Transverse colon (tissue), 4 donors: Measurements from ENCODE around the gene HECW1.

Source experiments
- POLR2A ChIP-seq: fragments of 450-650 bp; IDR thresholded peaks from one replicate; pipeline ENCODE4 v1.6.1; 2016; ENCODE audit warnings: antibody characterized with exemption, mild to moderate bottlenecking, moderate library complexity
- POLR2AphosphoS5 ChIP-seq, 3 donors: sonication (generic); formaldehyde crosslinking; IDR thresholded peaks; one replicate each; pipeline ENCODE4 v1.6.1; 2016; ENCODE audit warnings: antibody characterized with exemption in 3 of 3
- TF ChIP-seq, protein P1 (sequence below), 5 experiments: fragments of 200-600 bp in 3 of 5; fragments of 450-650 bp in 2 of 5; sonication (generic) in 3 of 5; IDR thresholded peaks; 1 replicate in 2 of 5; 2 replicates in 3 of 5; pipeline ENCODE4 v1.5.1; 2016 to 2017; ENCODE audit warnings: antibody characterized with exemption in 5 of 5, inconsistent platforms in 3 of 5, mild to moderate bottlenecking in 2 of 5, moderate library complexity in 1 of 5

DNA sequence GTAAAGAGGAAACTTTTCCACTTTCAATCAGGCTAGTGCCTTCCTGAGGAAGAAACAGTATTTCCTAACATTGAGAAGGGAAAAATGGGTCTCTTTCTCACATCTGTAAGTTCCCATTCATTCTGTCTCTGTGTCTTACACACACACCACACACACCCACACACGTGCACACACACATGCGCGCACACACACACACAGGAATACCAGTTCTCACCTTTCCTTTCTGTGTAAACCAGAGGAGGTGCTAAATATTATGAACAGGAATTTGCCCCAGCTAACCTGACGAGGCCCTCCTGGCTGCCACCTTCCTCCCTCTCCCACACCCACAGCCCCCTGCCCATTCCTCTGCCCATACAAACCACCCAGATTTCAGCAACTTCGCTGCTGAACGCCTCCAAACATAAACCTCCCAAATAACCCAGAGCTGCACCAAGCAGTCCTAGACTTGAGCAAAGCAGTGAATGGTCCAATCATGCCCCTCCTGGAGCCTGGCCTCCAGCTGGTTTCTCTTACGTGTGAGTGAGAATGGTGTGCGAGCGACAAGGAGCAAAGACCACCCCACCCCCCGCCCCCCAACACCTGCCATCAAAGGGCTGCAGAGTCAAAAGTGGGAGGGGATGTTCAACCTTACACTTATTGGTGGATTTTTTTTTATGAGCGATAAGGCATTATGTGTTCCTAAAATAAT is 190.5 kb downstream of the HECW1 start:
- TF ChIP-seq, protein P1, sequence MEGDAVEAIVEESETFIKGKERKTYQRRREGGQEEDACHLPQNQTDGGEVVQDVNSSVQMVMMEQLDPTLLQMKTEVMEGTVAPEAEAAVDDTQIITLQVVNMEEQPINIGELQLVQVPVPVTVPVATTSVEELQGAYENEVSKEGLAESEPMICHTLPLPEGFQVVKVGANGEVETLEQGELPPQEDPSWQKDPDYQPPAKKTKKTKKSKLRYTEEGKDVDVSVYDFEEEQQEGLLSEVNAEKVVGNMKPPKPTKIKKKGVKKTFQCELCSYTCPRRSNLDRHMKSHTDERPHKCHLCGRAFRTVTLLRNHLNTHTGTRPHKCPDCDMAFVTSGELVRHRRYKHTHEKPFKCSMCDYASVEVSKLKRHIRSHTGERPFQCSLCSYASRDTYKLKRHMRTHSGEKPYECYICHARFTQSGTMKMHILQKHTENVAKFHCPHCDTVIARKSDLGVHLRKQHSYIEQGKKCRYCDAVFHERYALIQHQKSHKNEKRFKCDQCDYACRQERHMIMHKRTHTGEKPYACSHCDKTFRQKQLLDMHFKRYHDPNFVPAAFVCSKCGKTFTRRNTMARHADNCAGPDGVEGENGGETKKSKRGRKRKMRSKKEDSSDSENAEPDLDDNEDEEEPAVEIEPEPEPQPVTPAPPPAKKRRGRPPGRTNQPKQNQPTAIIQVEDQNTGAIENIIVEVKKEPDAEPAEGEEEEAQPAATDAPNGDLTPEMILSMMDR (IDR thresholded peaks at IDR 0.05) = no peak
- no peak for TF ChIP-seq POLR2AphosphoS5 (IDR thresholded peaks at IDR 0.05)
- TF ChIP-seq POLR2A = no peak
